ENCODE data around the gene COG5.

DNA sequence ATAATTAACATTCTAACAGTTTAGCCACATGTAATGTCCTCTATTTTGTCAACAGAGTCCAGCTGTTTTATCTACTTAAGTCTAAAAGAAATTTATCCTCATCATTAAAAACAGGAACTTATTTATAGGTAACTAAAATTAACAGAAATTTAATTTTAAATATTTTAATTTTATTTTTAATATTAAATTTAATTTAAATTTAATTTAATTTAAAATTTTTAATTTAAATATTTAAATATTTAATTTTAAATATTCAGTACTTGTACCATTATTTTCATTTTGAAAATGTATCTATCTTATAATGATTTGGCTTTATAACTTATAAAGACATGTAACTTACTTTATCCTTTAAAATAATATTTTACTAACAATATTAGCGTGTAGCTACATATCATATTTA lies 94.9 kb downstream of the COG5 start:
- TF ChIP-seq CTCF (IDR thresholded peaks at IDR 0.05), result no peak
- no peak for TF ChIP-seq POLR2A (IDR thresholded peaks at IDR 0.05)
